Hepatocyte (in vitro differentiated cells): ENCODE data around the gene LGALS7B.

Experiments
- CTCF ChIP-seq: fragments of 200-600 bp; sonication (generic); IDR thresholded peaks from 2 replicates; pipeline ENCODE4 v1.5.1; 2016; ENCODE audit warnings: antibody characterized with exemption, mild to moderate bottlenecking; ENCODE audit not compliant: poor library complexity
- EZH2 ChIP-seq: fragments of 200-600 bp; sonication (generic); IDR thresholded peaks from 2 replicates; pipeline ENCODE4 v1.6.1; 2016; ENCODE audit warnings: antibody characterized with exemption, mild to moderate bottlenecking, borderline replicate concordance
- EZH2phosphoT487 ChIP-seq: fragments of 200-600 bp; sonication (generic); IDR thresholded peaks from one replicate; pipeline ENCODE4 v1.6.1; 2018; ENCODE audit warnings: antibody characterized with exemption, mild to moderate bottlenecking, low read depth, moderate library complexity; ENCODE audit not compliant: unreplicated experiment, severe bottlenecking

- TF ChIP-seq CTCF (no peak), EZH2phosphoT487 (no peak), EZH2 (no peak)
Observed at GRCh38 chr19:38800577-38801347, 11.8 kb downstream of the LGALS7B start.
